Keratinocyte (primary cell): ENCODE measurements around the gene LGR6.

Experiments
- EZH2 ChIP-seq: IDR thresholded peaks from one replicate; pipeline ENCODE4 v1.6.1; 2012; ENCODE audit warnings: inconsistent platforms, mild to moderate bottlenecking, low read length, moderate library complexity
- TF ChIP-seq, protein P1 (sequence below), 3 experiments: IDR thresholded peaks in 1 of 3; conservative IDR thresholded peaks in 1 of 3; optimal IDR thresholded peaks in 1 of 3; 2 replicates in 2 of 3; 3 replicates in 1 of 3; pipeline versions ENCODE3 to v1.5.1; 2011; ENCODE audit warnings: low read length in 3 of 3, mild to moderate bottlenecking in 3 of 3, moderate library complexity in 2 of 3, control low read depth in 1 of 3, inconsistent platforms in 1 of 3; ENCODE audit not compliant: insufficient read depth in 2 of 3; ENCODE audit errors: extremely low read depth in 1 of 3

DNA sequence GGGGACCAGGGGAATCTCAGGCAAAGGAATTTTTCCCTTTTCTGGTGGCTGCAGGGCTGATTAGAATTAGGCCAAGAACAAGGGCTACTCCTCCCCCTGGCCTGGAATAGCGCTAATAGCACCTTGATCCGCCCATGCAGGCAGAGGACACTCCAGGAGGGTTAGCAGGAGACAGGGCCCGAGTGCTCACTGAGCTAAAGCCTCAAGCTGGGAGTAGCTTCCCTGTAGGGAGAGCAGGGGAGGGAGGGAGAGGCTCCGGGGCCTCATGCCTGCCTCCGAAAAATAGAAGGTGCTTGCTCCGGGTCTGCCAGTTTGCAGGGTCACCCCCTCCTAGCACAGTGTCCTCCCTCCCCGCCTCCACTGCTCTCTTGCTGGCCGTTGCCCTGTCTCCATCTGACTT, 37.0 kb upstream of the LGR6 start:
- TF ChIP-seq, protein P1, sequence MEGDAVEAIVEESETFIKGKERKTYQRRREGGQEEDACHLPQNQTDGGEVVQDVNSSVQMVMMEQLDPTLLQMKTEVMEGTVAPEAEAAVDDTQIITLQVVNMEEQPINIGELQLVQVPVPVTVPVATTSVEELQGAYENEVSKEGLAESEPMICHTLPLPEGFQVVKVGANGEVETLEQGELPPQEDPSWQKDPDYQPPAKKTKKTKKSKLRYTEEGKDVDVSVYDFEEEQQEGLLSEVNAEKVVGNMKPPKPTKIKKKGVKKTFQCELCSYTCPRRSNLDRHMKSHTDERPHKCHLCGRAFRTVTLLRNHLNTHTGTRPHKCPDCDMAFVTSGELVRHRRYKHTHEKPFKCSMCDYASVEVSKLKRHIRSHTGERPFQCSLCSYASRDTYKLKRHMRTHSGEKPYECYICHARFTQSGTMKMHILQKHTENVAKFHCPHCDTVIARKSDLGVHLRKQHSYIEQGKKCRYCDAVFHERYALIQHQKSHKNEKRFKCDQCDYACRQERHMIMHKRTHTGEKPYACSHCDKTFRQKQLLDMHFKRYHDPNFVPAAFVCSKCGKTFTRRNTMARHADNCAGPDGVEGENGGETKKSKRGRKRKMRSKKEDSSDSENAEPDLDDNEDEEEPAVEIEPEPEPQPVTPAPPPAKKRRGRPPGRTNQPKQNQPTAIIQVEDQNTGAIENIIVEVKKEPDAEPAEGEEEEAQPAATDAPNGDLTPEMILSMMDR (optimal IDR thresholded peaks at IDR 0.05 in 1 of 3, IDR thresholded peaks at IDR 0.05 in 1 of 3, conservative IDR thresholded peaks at IDR 0.05 in 1 of 3; ENCODE audit: extremely low read depth in 1 of 3, insufficient read depth in 2 of 3, low read length in 3 of 3) = no peak
- TF ChIP-seq EZH2 = no peak
